Ovary (tissue), 3 donors: Measurements from ENCODE around the gene LEMD2.

Source experiments
- POLR2A ChIP-seq: fragments of 450-650 bp; IDR thresholded peaks from one replicate; pipeline ENCODE4 v1.6.1; 2017; ENCODE audit warnings: antibody characterized with exemption, mild to moderate bottlenecking, moderate library complexity
- TF ChIP-seq, protein P1 (sequence below), 3 donors: fragments of 450-650 bp in 2 of 3; fragments of 200-600 bp in 1 of 3; IDR thresholded peaks; one replicate each; pipeline versions ENCODE4 v1.5.1 to v1.8.0; 2016 to 2022; ENCODE audit warnings: antibody characterized with exemption in 3 of 3, mild to moderate bottlenecking in 1 of 3
- donor health status: DM: no; HTN: no; CAD: no.

GRCh38 chr6:33824461-33825154, 35.7 kb upstream of the LEMD2 start:
- no peak for TF ChIP-seq POLR2A
- TF ChIP-seq, protein P1, sequence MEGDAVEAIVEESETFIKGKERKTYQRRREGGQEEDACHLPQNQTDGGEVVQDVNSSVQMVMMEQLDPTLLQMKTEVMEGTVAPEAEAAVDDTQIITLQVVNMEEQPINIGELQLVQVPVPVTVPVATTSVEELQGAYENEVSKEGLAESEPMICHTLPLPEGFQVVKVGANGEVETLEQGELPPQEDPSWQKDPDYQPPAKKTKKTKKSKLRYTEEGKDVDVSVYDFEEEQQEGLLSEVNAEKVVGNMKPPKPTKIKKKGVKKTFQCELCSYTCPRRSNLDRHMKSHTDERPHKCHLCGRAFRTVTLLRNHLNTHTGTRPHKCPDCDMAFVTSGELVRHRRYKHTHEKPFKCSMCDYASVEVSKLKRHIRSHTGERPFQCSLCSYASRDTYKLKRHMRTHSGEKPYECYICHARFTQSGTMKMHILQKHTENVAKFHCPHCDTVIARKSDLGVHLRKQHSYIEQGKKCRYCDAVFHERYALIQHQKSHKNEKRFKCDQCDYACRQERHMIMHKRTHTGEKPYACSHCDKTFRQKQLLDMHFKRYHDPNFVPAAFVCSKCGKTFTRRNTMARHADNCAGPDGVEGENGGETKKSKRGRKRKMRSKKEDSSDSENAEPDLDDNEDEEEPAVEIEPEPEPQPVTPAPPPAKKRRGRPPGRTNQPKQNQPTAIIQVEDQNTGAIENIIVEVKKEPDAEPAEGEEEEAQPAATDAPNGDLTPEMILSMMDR (IDR thresholded peaks at IDR 0.05), result no peak
